ENCODE results near the gene THBS3.
A peak's percentile ranks its signal among the peaks of the same experiment; 100 is the strongest.

The THBS3 gene

DNA sequence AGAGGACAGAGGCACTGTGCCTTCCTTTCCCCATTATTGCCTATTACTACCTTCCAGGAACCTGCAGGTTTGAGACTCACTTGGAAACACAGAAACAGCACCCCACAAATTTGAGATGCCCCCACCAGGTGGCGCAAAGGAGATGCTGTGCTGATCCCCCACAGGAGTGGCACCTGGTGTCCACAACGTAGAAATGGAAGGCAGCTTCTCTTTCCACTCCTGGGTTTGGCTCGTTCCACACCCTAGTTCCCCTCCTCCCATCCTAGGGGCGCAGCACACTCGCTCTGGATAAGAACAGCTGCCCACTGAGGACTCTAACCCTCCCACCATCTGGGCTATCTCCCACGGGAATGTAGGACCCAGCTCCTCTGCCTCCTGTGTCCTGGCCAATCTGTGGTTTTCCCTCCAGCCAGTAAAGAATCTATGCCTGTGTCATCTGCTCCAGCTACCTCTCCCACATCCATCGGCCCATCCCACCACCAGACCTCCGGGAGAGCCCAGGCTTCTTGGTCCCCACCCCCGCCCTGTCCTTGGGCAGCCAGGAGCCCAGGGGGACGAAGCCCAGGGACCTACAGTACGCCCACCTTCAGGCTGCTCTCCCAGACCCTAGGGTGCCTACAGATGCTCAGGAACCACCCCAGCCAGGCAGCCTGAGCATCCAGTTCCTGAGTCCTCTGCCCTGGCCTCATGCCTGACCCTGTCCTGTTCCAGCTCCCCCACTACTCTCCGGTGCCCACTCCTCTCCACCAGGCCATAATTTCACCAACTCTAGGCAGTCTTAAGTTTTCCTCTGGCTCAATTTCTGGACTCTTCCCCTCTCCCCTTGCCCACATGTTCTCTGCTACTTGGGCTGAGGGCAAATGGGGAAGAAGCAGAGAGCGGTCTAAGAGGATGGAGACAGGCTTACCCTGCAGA, 549 bp downstream of the THBS3 start:
- Histone ChIP-seq H3K4me1 (peaks cover 21% of the 10 kb centered on the region), H3K4me3 (peak overlapping the region; percentile 8; the same call in 1 of the 2 replicates)

DNA sequence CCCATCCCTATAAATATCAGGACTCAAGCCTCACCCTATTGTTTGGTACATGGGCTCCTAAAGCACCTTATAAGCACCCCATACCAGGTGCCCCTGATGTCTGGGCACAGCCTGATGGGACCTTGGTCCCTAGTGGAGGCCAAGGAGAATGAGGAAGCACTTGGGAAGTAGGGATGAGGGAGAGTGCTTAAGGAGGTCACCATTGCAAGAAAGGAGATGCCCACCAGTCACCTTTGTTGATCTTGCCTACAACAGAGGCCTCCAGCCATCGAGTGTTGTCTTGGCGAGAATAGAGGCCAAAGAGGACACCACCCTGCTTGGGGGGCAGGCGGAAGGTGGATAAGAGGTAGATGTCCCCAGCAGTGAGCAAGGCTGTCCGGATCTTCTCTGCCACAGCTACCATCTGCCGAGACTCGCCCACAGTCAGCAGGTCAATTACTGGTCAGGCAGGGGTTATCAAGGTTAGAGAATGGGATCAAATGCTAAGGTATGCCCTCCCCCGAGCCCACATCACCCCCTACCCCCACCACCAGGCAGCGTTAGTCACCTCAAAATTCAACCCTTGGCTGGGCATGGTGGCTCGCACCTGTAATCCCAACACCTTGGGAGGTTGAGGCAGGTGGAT, 1.6 kb downstream of the THBS3 start:
- H3K4me3 ChIP-seq: no peak overlapping the region
- in situ Hi-C loops (cut with MboI; ENCODE audit: low sequenced_read_pairs): no loop called here
- H3K27me3 ChIP-seq (ENCODE audit: low read depth): no peaks in the 10 kb centered on the region
- peaks cover 21% of the 10 kb centered on the region for H3K4me1 ChIP-seq
- no peak for DNase-seq (ENCODE audit: low spot score in 2 of 2)
- H3K36me3 ChIP-seq (replicated peaks): peaks cover 29% of the 10 kb centered on the region
- H3K9me3 ChIP-seq: no peaks in the 10 kb centered on the region

More for the DNA sequence above, 549 bp downstream of the THBS3 start:
- in situ Hi-C loops (cut with MboI; ENCODE audit: low sequenced_read_pairs): no loop called here
- Histone ChIP-seq H3K9me3 (no peaks in the 10 kb centered on the region), H3K27me3 (ENCODE audit: low read depth) (no peaks in the 10 kb centered on the region), H3K36me3 (replicated peaks) (peaks cover 18% of the 10 kb centered on the region)
- DNase-seq (ENCODE audit: low spot score in 2 of 2): peak; percentile 67 to 92

DNA sequence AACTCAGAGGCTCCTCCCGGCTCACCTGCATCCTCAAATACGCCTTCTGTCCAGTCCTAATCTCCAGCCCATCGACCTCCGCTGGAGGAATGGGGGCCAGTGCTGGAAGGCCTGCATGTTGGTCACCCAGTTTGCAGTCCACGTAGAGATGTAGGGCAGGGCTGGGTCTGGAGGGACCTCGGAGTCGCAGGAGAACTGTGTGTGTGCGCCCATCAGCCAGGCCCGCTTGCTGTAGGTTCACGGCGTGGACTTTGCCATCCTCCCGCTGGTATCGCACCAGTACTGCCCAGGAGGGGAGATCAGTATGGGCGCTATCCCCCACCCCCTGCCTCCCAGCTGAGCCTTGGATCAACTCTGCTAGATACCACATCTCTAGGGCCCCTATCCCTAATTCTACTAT, 2.7 kb downstream of the THBS3 start:
- Histone ChIP-seq H3K4me1 (peaks cover 21% of the 10 kb centered on the region), H3K4me3 (no peak overlapping the region), H3K9me3 (no peaks in the 10 kb centered on the region), H3K36me3 (replicated peaks) (peaks cover 40% of the 10 kb centered on the region), H3K27me3 (ENCODE audit: low read depth) (no peaks in the 10 kb centered on the region)
- DNase-seq (ENCODE audit: low spot score in 2 of 2): no peak
- in situ Hi-C loops (cut with MboI; ENCODE audit: low sequenced_read_pairs): no loop called here

DNA sequence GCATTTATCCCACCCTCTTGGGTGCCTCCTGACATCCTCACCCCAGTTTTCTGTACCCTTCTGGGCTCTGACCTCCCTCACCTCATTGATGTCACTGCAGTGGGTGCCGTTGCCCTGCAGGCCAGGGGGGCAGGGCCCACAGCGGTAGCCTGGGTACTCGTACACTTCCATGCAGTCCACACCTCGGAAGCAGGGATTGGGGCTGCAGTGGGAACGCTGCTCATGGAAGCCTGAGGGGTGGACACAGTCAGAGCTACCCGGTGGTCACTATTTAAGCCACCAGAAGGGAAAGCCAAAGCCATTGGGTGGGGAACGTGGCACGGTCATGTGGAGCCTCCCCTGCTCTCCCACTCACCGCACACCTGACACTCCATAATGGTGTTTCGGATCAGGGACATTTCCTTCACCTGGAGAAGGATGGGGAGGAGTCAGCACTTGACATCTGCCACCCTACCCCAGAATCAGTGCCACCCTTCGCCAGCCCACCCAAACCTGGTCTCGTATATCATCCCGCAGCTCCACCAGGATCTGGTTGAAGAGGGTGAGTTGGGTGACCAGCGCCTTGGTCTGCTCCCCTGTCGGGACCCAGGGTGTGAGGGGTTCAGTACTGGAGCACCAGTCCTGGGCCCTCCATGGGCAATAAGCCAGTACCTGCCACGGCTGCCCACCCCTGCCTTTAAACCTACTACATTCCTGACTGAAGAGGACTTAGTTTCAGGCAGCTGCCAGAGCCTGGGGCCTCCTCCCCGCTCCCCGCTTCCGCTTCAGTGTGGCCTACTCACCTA, 4.8 kb downstream of the THBS3 start:
- H3K36me3 ChIP-seq (replicated peaks): peaks cover 60% of the 10 kb centered on the region

DNA sequence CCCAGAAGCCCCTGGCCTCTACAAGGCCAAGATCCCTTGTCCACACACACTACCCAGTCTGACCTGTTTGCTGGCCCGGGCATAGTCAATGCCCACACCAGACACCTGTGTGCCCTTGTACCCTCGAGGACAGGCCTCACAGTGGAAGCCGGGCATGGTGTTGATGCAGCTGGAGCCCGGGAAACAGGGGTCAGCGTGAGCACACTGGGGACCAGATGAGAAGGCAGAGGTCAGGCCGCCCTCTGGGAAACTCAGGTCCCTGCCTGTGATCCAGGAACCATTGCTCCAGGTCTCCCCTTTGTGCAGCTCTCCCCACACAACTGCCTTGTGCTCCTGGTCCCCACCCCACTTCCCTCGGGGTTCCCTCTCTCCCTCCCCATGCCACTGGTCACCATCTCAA, 5.5 kb downstream of the THBS3 start:
- Histone ChIP-seq H3K9me3 (no peaks in the 10 kb centered on the region), H3K36me3 (replicated peaks) (peaks cover 67% of the 10 kb centered on the region), H3K4me1 (peaks cover 4% of the 10 kb centered on the region), H3K4me3 (no peak overlapping the region), H3K27me3 (ENCODE audit: low read depth) (no peaks in the 10 kb centered on the region)
- in situ Hi-C loops (cut with MboI; ENCODE audit: low sequenced_read_pairs): no loop called here
- DNase-seq (ENCODE audit: low spot score in 2 of 2): no peak

More for the DNA sequence above, 4.8 kb downstream of the THBS3 start:
- no peak overlapping the region for H3K4me3 ChIP-seq
- in situ Hi-C loops (cut with MboI; ENCODE audit: low sequenced_read_pairs): no loop called here
- H3K9me3 ChIP-seq: no peaks in the 10 kb centered on the region
- no peaks in the 10 kb centered on the region for H3K27me3 ChIP-seq (ENCODE audit: low read depth)
- H3K4me1 ChIP-seq: peaks cover 11% of the 10 kb centered on the region
- no peak for DNase-seq (ENCODE audit: low spot score in 2 of 2)

DNA sequence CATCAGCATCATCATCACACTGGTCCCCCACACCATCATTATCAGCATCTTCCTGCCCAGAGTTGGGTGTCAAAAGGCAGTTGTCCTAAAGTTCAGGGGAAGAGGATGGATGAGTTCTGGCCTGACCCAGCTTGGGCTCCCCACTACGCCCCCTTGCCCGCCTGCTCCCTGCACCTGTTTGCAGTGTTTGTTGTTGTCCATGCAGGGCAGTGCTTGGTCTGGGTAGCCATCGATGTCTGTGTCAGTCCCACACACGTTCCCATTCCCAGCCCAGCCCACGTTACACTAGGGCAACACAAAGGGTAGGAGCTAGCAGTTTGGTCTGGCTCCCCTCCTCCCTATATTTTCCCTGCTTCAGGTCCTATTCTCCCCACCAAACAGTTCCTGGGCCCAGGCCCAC, 6.8 kb downstream of the THBS3 start:
- Histone ChIP-seq H3K4me3 (no peak overlapping the region), H3K4me1 (peaks cover 9% of the 10 kb centered on the region), H3K36me3 (replicated peaks) (peaks cover 75% of the 10 kb centered on the region), H3K9me3 (no peaks in the 10 kb centered on the region), H3K27me3 (ENCODE audit: low read depth) (no peaks in the 10 kb centered on the region)
- DNase-seq (ENCODE audit: low spot score in 2 of 2): no peak
- in situ Hi-C loops (cut with MboI; ENCODE audit: low sequenced_read_pairs): no loop called here

DNA sequence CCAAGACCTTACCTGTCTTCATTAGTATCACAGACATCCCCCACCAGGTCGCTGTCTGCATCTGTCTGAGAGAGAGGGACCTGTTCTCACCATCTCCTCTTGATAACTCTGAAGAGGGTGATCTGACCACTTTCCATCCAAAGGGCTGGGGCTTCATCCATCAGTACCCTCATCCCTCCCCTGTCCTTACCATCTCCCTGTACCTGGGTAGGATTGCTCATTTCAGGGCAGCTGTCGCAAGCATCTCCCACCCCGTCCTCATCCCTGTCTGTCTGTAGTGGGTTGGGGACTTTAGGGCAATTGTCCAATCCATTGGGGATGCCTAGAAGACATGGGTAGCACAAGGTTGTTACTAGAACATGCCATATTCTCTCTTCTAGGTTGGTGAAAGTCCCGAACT, 7.9 kb downstream of the THBS3 start:
- in situ Hi-C loops (cut with MboI; ENCODE audit: low sequenced_read_pairs): no loop called here
- Histone ChIP-seq H3K9me3 (no peaks in the 10 kb centered on the region), H3K4me3 (no peak overlapping the region), H3K4me1 (peaks cover 9% of the 10 kb centered on the region), H3K27me3 (ENCODE audit: low read depth) (no peaks in the 10 kb centered on the region), H3K36me3 (replicated peaks) (peaks cover 75% of the 10 kb centered on the region)
- no peak for DNase-seq (ENCODE audit: low spot score in 2 of 2)

DNA sequence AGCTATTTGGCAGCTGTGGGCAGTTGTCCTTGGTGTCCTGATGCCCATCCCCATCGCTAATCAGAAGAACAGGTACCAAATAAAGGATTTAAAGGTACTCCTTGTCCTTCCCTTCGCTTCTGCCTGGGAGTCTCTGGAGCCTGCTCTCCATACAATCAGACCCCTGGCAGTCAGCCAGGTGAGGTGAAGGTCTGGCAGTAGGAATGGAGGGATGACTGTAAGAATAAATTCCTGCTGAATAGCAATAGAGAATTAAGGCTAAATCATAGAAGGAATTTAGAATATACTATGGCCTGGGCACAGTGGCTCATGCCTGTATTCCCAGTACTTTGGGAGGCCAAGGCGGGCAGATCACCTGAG, 9.2 kb downstream of the THBS3 start:
- H3K4me3 ChIP-seq: no peak overlapping the region
- H3K4me1 ChIP-seq: peaks cover 17% of the 10 kb centered on the region
- H3K27me3 ChIP-seq (ENCODE audit: low read depth): no peaks in the 10 kb centered on the region
- no peaks in the 10 kb centered on the region for H3K9me3 ChIP-seq
- DNase-seq (ENCODE audit: low spot score in 2 of 2): no peak
- H3K36me3 ChIP-seq (replicated peaks): peaks cover 71% of the 10 kb centered on the region
- in situ Hi-C loops (cut with MboI; ENCODE audit: low sequenced_read_pairs): no loop called here

DNA sequence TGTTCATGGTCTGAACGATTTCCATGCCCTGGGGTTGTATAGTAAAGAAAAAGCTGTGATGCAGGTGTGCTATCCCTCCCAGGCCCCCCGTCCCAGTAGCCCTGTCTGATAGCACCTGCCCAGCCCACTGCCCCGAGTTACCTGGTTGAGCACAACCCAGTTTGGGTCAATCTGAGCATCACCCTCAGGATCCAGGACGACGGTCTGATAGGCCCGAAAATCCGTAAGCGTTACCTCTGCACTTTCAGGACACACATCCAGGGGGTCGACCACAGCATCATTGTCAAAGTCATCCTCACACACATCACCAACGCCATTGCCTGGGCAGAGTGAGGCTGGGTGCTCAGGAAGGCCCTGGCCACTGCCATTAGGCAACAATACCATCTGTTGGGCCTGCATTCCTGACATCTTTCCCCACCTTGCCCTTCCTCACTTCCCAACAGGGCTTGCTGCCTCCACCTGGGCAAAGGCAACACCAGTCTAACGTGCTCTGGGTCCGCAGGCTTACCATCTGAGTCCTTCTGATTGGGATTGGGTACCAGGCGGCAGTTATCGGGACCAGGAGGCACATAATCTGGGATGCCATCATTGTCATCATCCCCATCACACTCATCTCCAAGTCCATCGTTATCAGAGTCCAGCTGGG, 9.7 kb downstream of the THBS3 start:
- H3K4me1 ChIP-seq: peaks cover 20% of the 10 kb centered on the region
- in situ Hi-C loops (cut with MboI; ENCODE audit: low sequenced_read_pairs): no loop called here
- H3K27me3 ChIP-seq (ENCODE audit: low read depth): no peaks in the 10 kb centered on the region
- H3K4me3 ChIP-seq: no peak overlapping the region
- H3K9me3 ChIP-seq: no peaks in the 10 kb centered on the region
- no peak for DNase-seq (ENCODE audit: low spot score in 2 of 2)
- H3K36me3 ChIP-seq (replicated peaks): peaks cover 66% of the 10 kb centered on the region

DNA sequence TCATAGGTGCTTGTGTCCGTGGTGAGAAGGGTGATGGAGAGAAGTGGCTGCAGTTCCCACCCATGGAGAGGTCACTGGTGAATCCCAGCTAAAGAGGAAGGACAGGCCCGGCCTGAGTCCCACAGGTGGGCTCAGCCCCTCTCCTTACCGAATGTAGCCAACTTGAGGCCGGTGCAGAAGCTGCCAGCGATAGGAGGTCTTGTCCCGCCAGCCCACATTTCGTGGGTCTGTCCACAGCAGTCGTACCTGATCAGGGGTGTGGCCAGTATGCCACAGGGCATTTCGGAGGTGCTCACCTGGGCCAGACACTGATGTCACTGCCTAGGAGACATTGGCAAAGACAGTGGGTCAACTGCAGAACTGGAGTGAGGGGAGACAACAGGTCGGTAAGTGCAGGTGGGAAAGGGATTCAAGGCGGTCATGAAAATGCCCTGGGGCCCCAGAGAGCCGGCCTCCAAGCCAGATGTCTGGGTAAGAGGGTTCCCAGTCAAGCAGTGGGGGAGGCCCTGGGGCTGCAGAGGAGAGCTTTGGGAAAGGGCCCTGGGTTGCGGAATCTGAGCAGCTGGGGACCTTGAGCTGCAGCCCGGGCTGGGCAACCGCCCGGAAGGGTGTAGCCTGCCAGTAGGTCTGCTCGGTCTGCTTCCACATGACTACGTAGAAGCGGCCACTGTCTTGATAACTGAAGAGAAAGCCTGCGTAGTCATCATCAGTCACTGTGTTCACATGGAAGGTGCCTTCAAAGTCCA, 10.6 kb downstream of the THBS3 start:
- Histone ChIP-seq H3K9me3 (no peaks in the 10 kb centered on the region), H3K4me1 (peaks cover 22% of the 10 kb centered on the region), H3K36me3 (replicated peaks) (peaks cover 56% of the 10 kb centered on the region), H3K27me3 (ENCODE audit: low read depth) (no peaks in the 10 kb centered on the region), H3K4me3 (peak overlapping the region; percentile 49)
- DNase-seq (ENCODE audit: low spot score in 2 of 2): no peak
- in situ Hi-C loops (cut with MboI; ENCODE audit: low sequenced_read_pairs): no loop called here

DNA sequence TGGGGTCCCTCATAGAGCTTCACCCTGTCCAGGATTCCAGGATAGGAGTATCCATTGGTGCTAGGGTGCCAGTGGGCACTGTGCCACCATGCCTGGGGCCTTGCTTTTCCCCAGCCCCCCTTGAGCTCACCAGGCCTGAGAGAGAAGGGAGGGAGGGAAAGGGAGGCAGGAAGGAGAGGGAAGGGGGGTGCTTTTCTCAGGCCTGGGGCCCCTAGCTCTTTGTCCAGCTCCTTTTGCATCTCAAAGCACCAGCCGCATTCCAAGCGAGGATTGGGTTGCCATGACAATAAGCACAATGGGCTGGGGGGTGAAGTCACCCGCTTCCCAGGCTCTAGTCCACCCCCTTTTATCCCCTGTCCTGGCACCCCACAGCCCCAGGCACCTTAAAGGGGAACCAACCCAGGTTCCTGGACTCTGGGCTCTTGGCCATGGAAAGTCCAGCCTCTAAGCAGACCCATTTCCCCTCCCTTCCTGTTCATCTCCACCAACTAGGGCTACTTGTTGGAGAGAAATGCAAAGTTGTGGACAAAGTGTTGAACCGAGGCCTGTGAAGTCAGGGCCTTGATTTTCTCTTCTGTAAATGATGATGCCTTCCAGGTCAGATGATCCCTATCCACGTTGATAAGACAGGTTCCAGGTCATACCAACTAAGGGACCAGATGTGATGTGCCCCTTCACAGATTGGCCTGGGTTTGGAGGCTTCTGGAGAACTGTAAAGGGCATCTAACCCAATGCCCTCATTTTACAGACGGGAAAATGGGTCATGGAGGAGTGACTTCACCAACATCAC, 11.4 kb downstream of the THBS3 start:
- peak; percentile 91 to 95 for DNase-seq (ENCODE audit: low spot score in 2 of 2)
- Histone ChIP-seq H3K4me1 (peaks cover 22% of the 10 kb centered on the region), H3K27me3 (ENCODE audit: low read depth) (no peaks in the 10 kb centered on the region), H3K9me3 (no peaks in the 10 kb centered on the region), H3K36me3 (replicated peaks) (peaks cover 48% of the 10 kb centered on the region), H3K4me3 (peak overlapping the region; percentile 49)
- in situ Hi-C loops (cut with MboI; ENCODE audit: low sequenced_read_pairs): no loop called here

Measured in HAP-1 (cell line).